Body of pancreas (tissue), 4 donors: ENCODE results near the gene PREX1. TPM values are rescaled to one million over a fixed set of nuclear protein-coding genes. Genes with fewer than 3 reads are reported as not detected.

Experiments
- ATAC-seq: fragments of 150-250 bp; one replicate; pipeline ENCODE4 v1.9.1; 2016
- DNase-seq, 4 donors: peaks; one replicate each; pipeline ENCODE4 v3.0.0-alpha.2; 2019
- H3K27ac ChIP-seq, 4 donors: fragments of 200-600 bp; sonication (generic); 1 replicate in 3 of 4; 2 replicates in 1 of 4; pipeline versions ENCODE4 v1.5.1 to v1.6.1; 2016 to 2019; ENCODE audit warnings: mild to moderate bottlenecking in 1 of 4, mixed read lengths in 1 of 4, moderate library complexity in 1 of 4
- H3K27me3 ChIP-seq, 2 donors: fragments of 200-600 bp; sonication (generic); one replicate each; pipeline ENCODE4 v1.6.0; 2016; ENCODE audit warnings: mild to moderate bottlenecking in 1 of 2
- H3K36me3 ChIP-seq, 2 donors: fragments of 200-600 bp; sonication (generic); replicated peaks in 1 of 2; 2 replicates each; pipeline ENCODE4 v1.5.1; 2016; ENCODE audit warnings: low read depth in 2 of 2; ENCODE audit not compliant: insufficient read depth in 1 of 2
- H3K4me1 ChIP-seq: fragments of 200-600 bp; sonication (generic); one replicate; pipeline ENCODE4 v1.6.0; 2016
- H3K4me3 ChIP-seq, 2 donors: fragments of 200-600 bp; sonication (generic); 1 replicate in 1 of 2; 2 replicates in 1 of 2; pipeline ENCODE4 v1.5.1; 2016 to 2019
- H3K9me3 ChIP-seq, 3 donors: fragments of 200-600 bp; sonication (generic); 1 replicate in 2 of 3; 2 replicates in 1 of 3; pipeline ENCODE4 v1.5.1; 2016
- CTCF ChIP-seq, 7 experiments: fragments of 450-650 bp in 4 of 7; fragments of 200-600 bp in 3 of 7; sonication (generic) in 3 of 7; IDR thresholded peaks; one replicate each; pipeline ENCODE4 v1.5.1; 2016 to 2019; ENCODE audit warnings: antibody characterized with exemption in 7 of 7
- POLR2A ChIP-seq, 3 donors: fragments of 450-650 bp; IDR thresholded peaks; one replicate each; pipeline ENCODE4 v1.6.1; 2016; ENCODE audit warnings: antibody characterized with exemption in 3 of 3, mild to moderate bottlenecking in 2 of 3
- WGBS, 2 donors: methylation state at CpG; one replicate each; pipeline ENCODE4 v1.1.5; 2017; 5-methylcytosine and 5-hydroxymethylcytosine counted together
- intact Hi-C: fragments of 100-400 bp; cut with DNase I; formaldehyde crosslinking; loops from one replicate; pipeline ENCODE4 v1.15.1; 2023
- total RNA-seq, 2 donors: library from RNA; depleted of rRNA; stranded (reverse); fragments of >200 nt; gene quantifications; one replicate each; pipeline ENCODE4 v1.1.0, GENCODE V29; 2016

The PREX1 gene
- total RNA-seq, 2 donors from 2014 or later, result 9.1 to 14.5 TPM

DNA sequence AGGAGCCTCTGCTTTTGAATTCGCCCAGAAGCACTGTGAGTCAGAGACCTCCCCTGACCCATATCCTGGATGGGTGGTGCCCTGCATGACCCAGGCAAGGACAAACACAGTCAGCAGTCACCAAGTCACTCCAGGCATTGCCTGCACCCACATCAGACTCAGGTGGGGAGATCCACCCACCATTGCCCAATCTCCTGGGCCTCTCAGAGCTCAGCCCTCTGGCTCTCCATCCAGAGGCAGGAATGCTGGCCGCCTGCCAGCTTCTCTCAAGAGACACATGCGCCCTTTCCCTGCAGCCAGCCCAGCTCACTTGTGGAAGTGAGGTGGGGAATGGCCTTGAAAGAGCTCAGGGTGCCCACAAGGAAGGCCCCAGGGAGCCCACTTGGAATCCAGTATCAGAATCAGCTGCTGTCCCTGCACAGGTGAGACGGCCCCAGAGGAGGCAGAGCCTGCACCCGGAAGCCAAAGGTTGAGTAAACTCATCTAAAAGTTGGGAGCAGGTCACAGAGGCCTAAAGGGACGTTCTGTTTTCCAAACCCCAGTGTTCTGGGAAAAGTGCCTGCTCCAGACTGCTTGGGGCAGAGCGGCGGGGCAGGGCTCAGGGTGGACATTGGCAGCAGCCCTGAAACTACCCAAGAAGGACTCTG, 129.8 kb downstream of the PREX1 start:
- TF ChIP-seq POLR2A (IDR thresholded peaks at IDR 0.05), result no peak
- no peak for TF ChIP-seq CTCF (IDR thresholded peaks at IDR 0.05)

DNA sequence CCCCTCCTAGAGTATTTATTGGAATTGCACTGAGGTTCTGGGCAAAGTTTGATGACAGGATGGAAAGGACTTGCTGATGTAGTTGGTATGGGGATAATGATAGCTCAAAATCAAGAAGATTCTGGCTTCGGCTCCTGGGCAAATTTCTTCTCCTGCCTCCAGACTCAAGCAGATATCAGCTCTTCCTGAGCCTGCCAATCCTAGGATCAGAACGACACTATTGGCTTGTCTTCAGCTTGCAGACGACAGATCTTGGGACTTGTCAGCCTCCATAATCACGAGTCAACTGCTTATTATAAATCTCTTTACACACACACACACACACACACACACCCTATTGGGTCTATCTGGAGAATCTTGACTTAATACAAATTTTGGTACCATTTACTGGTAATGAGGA, 131.1 kb downstream of the PREX1 start:
- Histone ChIP-seq H3K4me1 (peaks cover 20% of the 10 kb centered on the region), H3K27me3 (no peaks in the 10 kb centered on the region), H3K36me3 (no peaks in the 10 kb centered on the region), H3K4me3 (no peak overlapping the region), H3K27ac (no peak overlapping the region), H3K9me3 (no peaks in the 10 kb centered on the region)
- ATAC-seq (no peak), DNase-seq (no peak)
- 85 to 93% methylated on average over 4 of the region's 4 CpGs for WGBS, 2 donors
- TF ChIP-seq POLR2A (IDR thresholded peaks at IDR 0.05) (no peak), CTCF (IDR thresholded peaks at IDR 0.05) (no peak)
- intact Hi-C loops, result no loop called here

More for the DNA sequence above, 129.8 kb downstream of the PREX1 start:
- DNase-seq (peak; percentile 62 to 86 (median 78)), ATAC-seq (peak; percentile 81)
- Histone ChIP-seq H3K27me3 (no peaks in the 10 kb centered on the region), H3K9me3 (no peaks in the 10 kb centered on the region), H3K4me3 (no peak overlapping the region), H3K4me1 (peaks cover 20% of the 10 kb centered on the region), H3K36me3 (no peaks in the 10 kb centered on the region), H3K27ac (peak overlapping the region in 3 of 4 donors; percentile 14 to 52 (median 51))
- intact Hi-C loops, result no loop called here
- 38 to 51% methylated on average over 8 of the region's 8 CpGs for WGBS, 2 donors

DNA sequence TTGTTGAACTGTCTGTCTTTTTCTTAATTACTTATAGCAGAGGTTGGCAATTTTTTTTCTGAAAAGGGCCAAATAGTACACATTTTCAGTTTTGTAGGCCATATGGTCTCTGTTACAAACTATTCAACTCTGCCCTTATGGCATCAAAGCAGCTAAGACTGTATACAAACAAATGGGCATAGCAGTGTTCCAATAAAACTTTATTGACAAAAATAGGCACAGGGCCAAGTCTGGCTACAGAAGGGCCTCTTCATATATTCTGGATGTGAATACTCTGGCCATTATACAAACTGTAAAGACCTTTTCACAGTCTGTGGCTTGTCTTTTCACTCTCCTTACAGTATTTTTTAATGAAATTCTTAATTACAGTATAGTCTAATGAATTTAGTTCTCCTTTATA, 132.1 kb downstream of the PREX1 start:
- H3K4me1 ChIP-seq, result peaks cover 20% of the 10 kb centered on the region

DNA sequence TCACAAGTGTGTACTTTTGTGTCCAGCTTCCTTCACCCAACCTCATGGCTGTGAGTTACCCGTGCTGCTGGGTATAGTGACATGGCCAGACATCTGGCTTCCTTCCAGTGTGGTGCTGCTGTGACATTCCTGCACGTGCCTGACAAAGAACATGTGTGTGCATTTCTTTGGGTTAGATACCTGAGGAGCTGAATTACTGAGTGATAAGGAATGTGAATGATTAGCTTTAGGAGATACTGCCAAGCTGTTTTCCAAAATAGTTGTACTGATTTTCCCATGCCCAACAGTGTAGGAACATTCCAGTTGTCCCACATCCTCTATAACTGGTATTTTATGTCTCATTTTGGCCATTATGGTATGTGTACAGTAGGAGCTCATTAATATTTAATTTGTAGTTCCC, 132.5 kb downstream of the PREX1 start:
- no peaks in the 10 kb centered on the region for H3K9me3 ChIP-seq
- no peak overlapping the region for H3K27ac ChIP-seq
- ATAC-seq (peak; percentile 48), DNase-seq (peak in 3 of 4 donors; percentile 48 to 64 (median 61))
- 14 to 19% methylated on average over 2 of the region's 2 CpGs for WGBS, 2 donors
- no peaks in the 10 kb centered on the region for H3K36me3 ChIP-seq
- no peak for TF ChIP-seq POLR2A (IDR thresholded peaks at IDR 0.05)
- TF ChIP-seq CTCF (IDR thresholded peaks at IDR 0.05), result no peak
- no peaks in the 10 kb centered on the region for H3K27me3 ChIP-seq
- H3K4me1 ChIP-seq, result peaks cover 20% of the 10 kb centered on the region
- intact Hi-C loops, result no loop called here
- H3K4me3 ChIP-seq, result no peak overlapping the region

More for the DNA sequence above, 132.1 kb downstream of the PREX1 start:
- Histone ChIP-seq H3K4me3 (no peak overlapping the region), H3K9me3 (no peaks in the 10 kb centered on the region), H3K27ac (no peak overlapping the region), H3K36me3 (no peaks in the 10 kb centered on the region), H3K27me3 (no peaks in the 10 kb centered on the region)
- DNase-seq (no peak), ATAC-seq (no peak)
- intact Hi-C loops, result no loop called here
- TF ChIP-seq CTCF (IDR thresholded peaks at IDR 0.05) (no peak), POLR2A (IDR thresholded peaks at IDR 0.05) (no peak)

GRCh38 chr20:48694381-48694865, 133.4 kb downstream of the PREX1 start:
- no peak for ATAC-seq
- Histone ChIP-seq H3K9me3 (no peaks in the 10 kb centered on the region), H3K4me3 (no peak overlapping the region), H3K36me3 (no peaks in the 10 kb centered on the region), H3K27ac (no peak overlapping the region), H3K4me1 (peaks cover 20% of the 10 kb centered on the region), H3K27me3 (no peaks in the 10 kb centered on the region)
- intact Hi-C loops, result no loop called here
- WGBS, 2 donors, result 66 to 77% methylated on average over 6 to 7 of the region's 7 CpGs
- DNase-seq, result no peak
- no peak for TF ChIP-seq POLR2A (IDR thresholded peaks at IDR 0.05)
- no peak for TF ChIP-seq CTCF (IDR thresholded peaks at IDR 0.05)
